GM12878 (cell line): ENCODE measurements around the gene EPN3. TPM values are rescaled to one million over a fixed set of nuclear protein-coding genes. Genes with fewer than 3 reads are reported as not detected.

ENCODE experiments used
- ATAC-seq: fragments of 200-7000 bp; cut with Tn5 transposase; 3 replicates; pipeline ENCODE4 v1.9.1; 2020; ENCODE audit warnings: mild to moderate bottlenecking, moderate library complexity
- BruUV-seq: library from RNA; stranded (reverse); fragments of 400-500 nt; replicated peaks from 2 replicates; lab custom pipeline; 2021; lab: Mats Ljungman, UMichigan
- CTCF ChIA-PET: fragments of 300-600 bp; sonication (Branson Sonifier 250); formaldehyde crosslinking; extraction: SDS; loops from one replicate; lab custom pipeline; 2021; ENCODE audit warnings: inconsistent platforms; lab: Yijun Ruan, JAX
- POLR2A ChIA-PET: fragments of 350-600 bp; formaldehyde crosslinking; extraction: SDS; loops from one replicate; lab custom pipeline; 2021; ENCODE audit warnings: inconsistent platforms; lab: Charles Lee
- RAD21 ChIA-PET: fragments of 300-600 bp; sonication (Branson Sonifier 250); formaldehyde crosslinking; loops from one replicate; lab custom pipeline; 2023; ENCODE audit warnings: antibody characterized with exemption; ENCODE audit not compliant: unreplicated experiment; lab: Charles Lee
- SMC1A ChIA-PET: fragments of 300-600 bp; sonication (Branson Sonifier 250); formaldehyde crosslinking; loops from one replicate; lab custom pipeline; 2023; ENCODE audit not compliant: unreplicated experiment, uncharacterized antibody; lab: Charles Lee
- DNase-seq: peaks from one replicate; pipeline ENCODE4 v3.0.0-alpha.2; 2011; ENCODE audit warnings: low read depth, low spot score
- FAIRE-seq: peaks from 3 replicates; lab custom pipeline; 2011; peaks lifted over from hg19 to GRCh38; lab: Jason Lieb, UNC
- H2AFZ ChIP-seq: 2 replicates; pipeline ENCODE4 v1.6.0; 2011; ENCODE audit warnings: low read depth, low read length, control low read depth; ENCODE audit not compliant: control insufficient read depth
- H3K27ac ChIP-seq: 2 replicates; pipeline ENCODE4 v1.5.1; 2011; ENCODE audit warnings: control low read depth; ENCODE audit not compliant: control insufficient read depth, insufficient read depth
- H3K27me3 ChIP-seq, 2 experiments: replicated peaks in 1 of 2; 2 replicates each; pipeline versions ENCODE4 v1.6.0 to v1.6.1; 2011; ENCODE audit warnings: low read length in 1 of 2; ENCODE audit not compliant: control insufficient read depth in 2 of 2, insufficient read depth in 2 of 2
- H3K36me3 ChIP-seq, 2 experiments: 2 replicates each; pipeline ENCODE4 v1.5.1; 2011; ENCODE audit warnings: low read length in 1 of 2; ENCODE audit not compliant: control insufficient read depth in 2 of 2, insufficient read depth in 2 of 2
- H3K4me1 ChIP-seq: 2 replicates; pipeline ENCODE4 v1.6.1; 2011; ENCODE audit warnings: mild to moderate bottlenecking, low read length, moderate library complexity, mixed read lengths; ENCODE audit not compliant: control insufficient read depth, insufficient read depth
- H3K4me2 ChIP-seq: 2 replicates; pipeline ENCODE4 v1.6.0; 2011; ENCODE audit warnings: control low read depth; ENCODE audit not compliant: control insufficient read depth, insufficient read depth
- H3K4me3 ChIP-seq: fragments of 200-600 bp; sonication (generic); 2 replicates; pipeline ENCODE4 v1.5.1; 2016
- H3K79me2 ChIP-seq: 2 replicates; pipeline ENCODE4 v1.6.0; 2011; ENCODE audit warnings: low read length; ENCODE audit not compliant: control insufficient read depth, insufficient read depth
- H3K9ac ChIP-seq: 2 replicates; pipeline ENCODE4 v1.8.0; 2011; ENCODE audit warnings: low read length, control low read depth, mixed read lengths; ENCODE audit not compliant: control insufficient read depth, insufficient read depth
- H3K9me3 ChIP-seq: replicated peaks from 3 replicates; pipeline ENCODE4 v1.5.1; 2011; ENCODE audit warnings: mild to moderate bottlenecking, low read length; ENCODE audit not compliant: control insufficient read depth, insufficient read depth
- H4K20me1 ChIP-seq: 2 replicates; pipeline ENCODE4 v1.6.0; 2011; ENCODE audit not compliant: control insufficient read depth, insufficient read depth
- CBX3 ChIP-seq: fragments of 200-600 bp; sonication (generic); IDR thresholded peaks from 2 replicates; pipeline ENCODE4 v1.6.1; 2016; ENCODE audit warnings: low read depth, borderline replicate concordance
- DPF2 ChIP-seq: fragments of 450-650 bp; IDR thresholded peaks from 2 replicates; pipeline ENCODE4 v1.6.1; 2017; ENCODE audit warnings: mild to moderate bottlenecking
- JUND ChIP-seq: IDR thresholded peaks from 2 replicates; pipeline ENCODE4 v1.6.1; 2012; ENCODE audit warnings: low read depth, mild to moderate bottlenecking, low read length, improper control_type of control experiment, moderate library complexity
- MLLT1 ChIP-seq: fragments of 450-650 bp; IDR thresholded peaks from 2 replicates; pipeline ENCODE4 v1.6.1; 2016; ENCODE audit warnings: mild to moderate bottlenecking
- RAD21 ChIP-seq: IDR thresholded peaks from 2 replicates; pipeline ENCODE4 v1.6.1; 2011; ENCODE audit warnings: mild to moderate bottlenecking, low read depth, low read length, moderate library complexity; ENCODE audit not compliant: insufficient read depth
- RFX5 ChIP-seq: IDR thresholded peaks from 2 replicates; pipeline ENCODE4 v1.6.1; 2011; ENCODE audit warnings: low read depth, low read length, improper control_type of control experiment
- SIX5 ChIP-seq: IDR thresholded peaks from 2 replicates; pipeline ENCODE4 v1.6.1; 2011; ENCODE audit warnings: mild to moderate bottlenecking, low read depth, low read length, moderate library complexity; ENCODE audit not compliant: severe bottlenecking
- SMAD5 ChIP-seq: IDR thresholded peaks from 2 replicates; pipeline ENCODE4 v1.6.1; 2016; ENCODE audit warnings: antibody characterized with exemption, low read depth
- SREBF1 ChIP-seq: IDR thresholded peaks from 2 replicates; pipeline ENCODE4 v1.6.1; 2012; ENCODE audit warnings: mild to moderate bottlenecking, low read length
- USF2 ChIP-seq: IDR thresholded peaks from 2 replicates; pipeline ENCODE4 v1.6.1; 2011; ENCODE audit warnings: low read depth, low read length, improper control_type of control experiment, borderline replicate concordance
- ZNF217 ChIP-seq: fragments of 450-650 bp; IDR thresholded peaks from 2 replicates; pipeline ENCODE4 v1.6.1; 2017; ENCODE audit warnings: antibody characterized with exemption, mild to moderate bottlenecking
- WGBS: methylation state at CpG from one replicate; pipeline ENCODE4 v1.1.6; 2016; ENCODE audit warnings: low lambda C conversion rate; ENCODE audit not compliant: insufficient replicate concordance, insufficient coverage; ENCODE audit errors: missing lambda C conversion rate; 5-methylcytosine and 5-hydroxymethylcytosine counted together
- in situ Hi-C: fragments of 300-500 bp; cut with MboI; formaldehyde crosslinking; loops from 9 replicates; pipeline ENCODE4 v1.14.3; 2018; ENCODE audit warnings: mixed read lengths
- intact Hi-C: fragments of 100-400 bp; cut with micrococcal nuclease; formaldehyde crosslinking; loops from one replicate; pipeline ENCODE4 v1.14.2; 2022; ENCODE audit not compliant: unreplicated experiment
- polyA plus RNA-seq, 11 experiments: library from polyadenylated mRNA; depleted of rRNA in 4 of 11; unstranded in 6 of 11; stranded (reverse) in 5 of 11; fragments of >200 nt; fragmentation: Nextera tagmentation in 4 of 11; fragmentation: Illumina TruSeq in 1 of 11; extraction: Ambion mirVana in 4 of 11; extraction: Trizol in 1 of 11; gene quantifications; 1 replicate in 1 of 11; 2 replicates in 10 of 11; pipeline versions ENCODE4 v1.2.1 to v1.2.3, GENCODE V29; 2011 to 2016; ENCODE audit warnings: inconsistent platforms in 2 of 11, missing spikeins in 2 of 11, low read depth in 1 of 11
- total RNA-seq, 4 experiments: library from RNA; depleted of rRNA in 3 of 4; stranded (reverse); fragments of >200 nt in 3 of 4; fragmentation: Illumina TruSeq in 1 of 4; extraction: Trizol in 1 of 4; gene quantifications; 2 replicates each; pipeline versions ENCODE4 v1.2.1 to v1.2.3, GENCODE V29; 2013 to 2021
- TF ChIP-seq, protein P1 (sequence below): fragments of 450-650 bp; IDR thresholded peaks from 2 replicates; pipeline ENCODE4 v1.6.1; 2016; ENCODE audit warnings: mild to moderate bottlenecking, moderate library complexity, borderline replicate concordance
- TF ChIP-seq, protein P2 (sequence below): fragments of 450-650 bp; IDR thresholded peaks from 2 replicates; pipeline ENCODE4 v1.6.1; 2017; ENCODE audit warnings: mild to moderate bottlenecking

Gene EPN3
- total and polyA plus RNA-seq, 10 of the 15 experiments (the other 5 are each of a cell fraction or from before 2014, with no cell fraction given) = 0.04 to 0.07 TPM; not detected in 8

DNA sequence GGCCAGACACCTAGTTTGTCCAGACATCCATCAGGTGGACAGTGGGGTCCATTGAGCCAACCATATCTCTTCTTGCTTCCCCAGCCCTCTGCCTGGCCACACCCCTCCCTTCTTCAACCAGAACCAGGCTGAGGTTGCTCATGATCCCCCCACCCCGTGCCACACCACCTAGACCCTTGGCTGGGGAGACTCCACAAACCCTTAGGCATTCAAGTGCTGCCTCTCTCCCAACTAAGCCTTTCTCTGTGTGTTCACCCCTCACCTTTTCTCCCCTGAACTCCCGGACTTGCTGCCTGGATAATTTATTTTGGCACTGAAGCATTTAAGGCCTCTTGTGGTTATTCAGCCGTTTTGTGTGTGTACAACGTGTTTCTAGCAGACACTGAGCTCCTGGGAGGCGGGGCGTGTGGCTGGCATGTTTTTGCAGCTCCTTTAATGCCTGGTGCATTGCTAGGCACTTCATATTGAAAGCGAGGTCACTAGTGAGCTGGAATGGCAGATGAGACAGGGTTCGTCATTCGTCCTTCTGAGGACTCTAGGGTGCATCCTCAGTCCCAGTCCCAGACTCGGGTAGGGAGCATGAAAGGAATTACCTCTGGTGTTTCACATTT lies 56.7 kb downstream of the EPN3 start (continued):
- TF ChIP-seq SIX5 = no peak
- TF ChIP-seq DPF2 = no peak
- TF ChIP-seq, protein P1, sequence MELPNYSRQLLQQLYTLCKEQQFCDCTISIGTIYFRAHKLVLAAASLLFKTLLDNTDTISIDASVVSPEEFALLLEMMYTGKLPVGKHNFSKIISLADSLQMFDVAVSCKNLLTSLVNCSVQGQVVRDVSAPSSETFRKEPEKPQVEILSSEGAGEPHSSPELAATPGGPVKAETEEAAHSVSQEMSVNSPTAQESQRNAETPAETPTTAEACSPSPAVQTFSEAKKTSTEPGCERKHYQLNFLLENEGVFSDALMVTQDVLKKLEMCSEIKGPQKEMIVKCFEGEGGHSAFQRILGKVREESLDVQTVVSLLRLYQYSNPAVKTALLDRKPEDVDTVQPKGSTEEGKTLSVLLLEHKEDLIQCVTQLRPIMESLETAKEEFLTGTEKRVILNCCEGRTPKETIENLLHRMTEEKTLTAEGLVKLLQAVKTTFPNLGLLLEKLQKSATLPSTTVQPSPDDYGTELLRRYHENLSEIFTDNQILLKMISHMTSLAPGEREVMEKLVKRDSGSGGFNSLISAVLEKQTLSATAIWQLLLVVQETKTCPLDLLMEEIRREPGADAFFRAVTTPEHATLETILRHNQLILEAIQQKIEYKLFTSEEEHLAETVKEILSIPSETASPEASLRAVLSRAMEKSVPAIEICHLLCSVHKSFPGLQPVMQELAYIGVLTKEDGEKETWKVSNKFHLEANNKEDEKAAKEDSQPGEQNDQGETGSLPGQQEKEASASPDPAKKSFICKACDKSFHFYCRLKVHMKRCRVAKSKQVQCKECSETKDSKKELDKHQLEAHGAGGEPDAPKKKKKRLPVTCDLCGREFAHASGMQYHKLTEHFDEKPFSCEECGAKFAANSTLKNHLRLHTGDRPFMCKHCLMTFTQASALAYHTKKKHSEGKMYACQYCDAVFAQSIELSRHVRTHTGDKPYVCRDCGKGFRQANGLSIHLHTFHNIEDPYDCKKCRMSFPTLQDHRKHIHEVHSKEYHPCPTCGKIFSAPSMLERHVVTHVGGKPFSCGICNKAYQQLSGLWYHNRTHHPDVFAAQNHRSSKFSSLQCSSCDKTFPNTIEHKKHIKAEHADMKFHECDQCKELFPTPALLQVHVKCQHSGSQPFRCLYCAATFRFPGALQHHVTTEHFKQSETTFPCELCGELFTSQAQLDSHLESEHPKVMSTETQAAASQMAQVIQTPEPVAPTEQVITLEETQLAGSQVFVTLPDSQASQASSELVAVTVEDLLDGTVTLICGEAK = no peak
- no peak for TF ChIP-seq CBX3
- TF ChIP-seq RFX5 = no peak

DNA sequence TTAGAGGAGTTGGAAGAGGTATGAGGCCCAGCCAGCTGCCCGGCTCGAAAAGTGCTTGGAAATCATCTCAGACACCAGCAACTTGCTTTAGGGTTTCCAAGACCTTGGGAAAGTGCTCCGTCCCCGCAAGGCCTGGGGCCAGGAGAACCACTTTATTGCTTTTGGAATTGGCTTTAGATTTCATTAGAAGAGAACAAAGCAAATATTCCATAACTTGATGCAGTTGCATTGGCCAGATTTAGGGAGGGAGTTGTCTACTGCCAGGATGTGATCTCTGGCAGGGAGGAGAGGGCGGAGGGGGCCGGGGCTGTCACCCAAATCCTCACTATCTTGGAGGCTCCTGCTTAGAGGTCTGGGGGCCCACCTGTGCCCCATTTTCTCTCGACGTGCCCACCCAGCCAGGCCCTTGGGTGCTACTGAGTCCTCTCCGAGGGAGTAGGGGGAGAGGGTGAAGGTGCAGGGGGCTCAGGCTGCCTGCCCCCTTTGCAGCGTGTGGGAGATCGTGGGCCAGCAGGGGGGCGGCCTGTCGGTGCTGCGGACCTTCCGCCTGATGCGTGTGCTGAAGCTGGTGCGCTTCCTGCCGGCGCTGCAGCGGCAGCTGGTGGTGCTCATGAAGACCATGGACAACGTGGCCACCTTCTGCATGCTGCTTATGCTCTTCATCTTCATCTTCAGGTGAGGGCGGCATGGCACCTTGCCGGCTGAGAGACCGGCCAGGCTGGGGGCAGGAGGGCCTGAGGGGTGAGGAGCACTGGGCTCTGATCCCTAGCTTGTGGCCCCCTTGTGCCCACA lies 58.6 kb downstream of the EPN3 start:
- 52% methylated on average over 24 of the region's 24 CpGs for WGBS
- in situ Hi-C loops (loop anchor here (5.0 kb wide), 1 partner anchor 49 kb away; no protein-coding TSS in a partner anchor), intact Hi-C loops (no loop called here)
- H3K36me3 ChIP-seq = no peaks in the 10 kb centered on the region
- BruUV-seq = no TSS peak
- no peak overlapping the region for H3K27ac ChIP-seq
- H2AFZ ChIP-seq = no peak overlapping the region
- no peak for DNase-seq
- H3K9me3 ChIP-seq = no peaks in the 10 kb centered on the region
- ChIA-PET SMC1A (no interaction called here), CTCF (no interaction called here), POLR2A (no interaction called here), RAD21 (no interaction called here)
- H4K20me1 ChIP-seq = no peaks in the 10 kb centered on the region
- no peak overlapping the region for H3K4me2 ChIP-seq
- no peaks in the 10 kb centered on the region for H3K4me1 ChIP-seq
- peaks cover 0 to 2% of the 10 kb centered on the region in 2 experiments; a peak in 2 of 4 replicates for H3K27me3 ChIP-seq
- H3K9ac ChIP-seq = no peak overlapping the region
- no peaks in the 10 kb centered on the region for H3K79me2 ChIP-seq
- no peak overlapping the region for H3K4me3 ChIP-seq
- FAIRE-seq = no peak
- no peak for ATAC-seq
- TF ChIP-seq ZNF217 = no peak
- no peak for TF ChIP-seq JUND
- TF ChIP-seq MLLT1 = no peak
- no peak for TF ChIP-seq SMAD5
- no peak for TF ChIP-seq SREBF1
- no peak for TF ChIP-seq RAD21
- TF ChIP-seq USF2 = no peak
- TF ChIP-seq, protein P2, sequence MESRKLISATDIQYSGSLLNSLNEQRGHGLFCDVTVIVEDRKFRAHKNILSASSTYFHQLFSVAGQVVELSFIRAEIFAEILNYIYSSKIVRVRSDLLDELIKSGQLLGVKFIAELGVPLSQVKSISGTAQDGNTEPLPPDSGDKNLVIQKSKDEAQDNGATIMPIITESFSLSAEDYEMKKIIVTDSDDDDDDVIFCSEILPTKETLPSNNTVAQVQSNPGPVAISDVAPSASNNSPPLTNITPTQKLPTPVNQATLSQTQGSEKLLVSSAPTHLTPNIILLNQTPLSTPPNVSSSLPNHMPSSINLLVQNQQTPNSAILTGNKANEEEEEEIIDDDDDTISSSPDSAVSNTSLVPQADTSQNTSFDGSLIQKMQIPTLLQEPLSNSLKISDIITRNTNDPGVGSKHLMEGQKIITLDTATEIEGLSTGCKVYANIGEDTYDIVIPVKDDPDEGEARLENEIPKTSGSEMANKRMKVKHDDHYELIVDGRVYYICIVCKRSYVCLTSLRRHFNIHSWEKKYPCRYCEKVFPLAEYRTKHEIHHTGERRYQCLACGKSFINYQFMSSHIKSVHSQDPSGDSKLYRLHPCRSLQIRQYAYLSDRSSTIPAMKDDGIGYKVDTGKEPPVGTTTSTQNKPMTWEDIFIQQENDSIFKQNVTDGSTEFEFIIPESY = no peak
